Liver (tissue), 9 donors: ENCODE data around the gene STK40. TPM values are rescaled to one million over a fixed set of nuclear protein-coding genes. Genes with fewer than 3 reads are reported as not detected.

ENCODE experiments used
- DNase-seq: peaks from one replicate; pipeline ENCODE4 v3.0.0-alpha.2; 2017; ENCODE audit warnings: low spot score
- H3K27ac ChIP-seq, 2 donors: one replicate each; pipeline ENCODE4 v1.7.0; 2013; ENCODE audit warnings: inconsistent platforms in 2 of 2, low read length in 2 of 2, control low read depth in 1 of 2, low read depth in 1 of 2, mild to moderate bottlenecking in 1 of 2
- H3K27me3 ChIP-seq, 4 donors: one replicate each; pipeline versions ENCODE4 v1.6.1 to v1.7.0; 2013; ENCODE audit warnings: low read length in 3 of 4, inconsistent platforms in 1 of 4, mild to moderate bottlenecking in 1 of 4, moderate library complexity in 1 of 4; ENCODE audit not compliant: control insufficient read depth in 4 of 4, insufficient read depth in 4 of 4
- H3K36me3 ChIP-seq, 4 donors: one replicate each; pipeline versions ENCODE4 v1.6.1 to v1.7.0; 2013; ENCODE audit warnings: low read length in 3 of 4, mild to moderate bottlenecking in 3 of 4, low read depth in 1 of 4, moderate library complexity in 1 of 4; ENCODE audit not compliant: control insufficient read depth in 4 of 4, insufficient read depth in 3 of 4
- H3K4me1 ChIP-seq, 4 donors: one replicate each; pipeline versions ENCODE4 v1.6.1 to v1.7.0; 2013; ENCODE audit warnings: low read length in 3 of 4, mild to moderate bottlenecking in 3 of 4, moderate library complexity in 1 of 4; ENCODE audit not compliant: control insufficient read depth in 4 of 4, insufficient read depth in 4 of 4
- H3K4me3 ChIP-seq, 3 donors: one replicate each; pipeline versions ENCODE4 v1.6.1 to v1.7.0; 2013; ENCODE audit warnings: low read length in 3 of 3, control low read depth in 1 of 3, low read depth in 1 of 3, mild to moderate bottlenecking in 1 of 3
- H3K9ac ChIP-seq, 2 donors: one replicate each; pipeline ENCODE4 v1.7.0; 2013; ENCODE audit warnings: low read length in 2 of 2, mild to moderate bottlenecking in 2 of 2, moderate library complexity in 2 of 2, control low read depth in 1 of 2, low read depth in 1 of 2
- H3K9me3 ChIP-seq, 4 donors: one replicate each; pipeline versions ENCODE4 v1.6.1 to v1.7.0; 2013; ENCODE audit warnings: low read length in 3 of 4; ENCODE audit not compliant: control insufficient read depth in 4 of 4
- ATF3 ChIP-seq: IDR thresholded peaks from 2 replicates; pipeline ENCODE4 v1.6.1; 2016; ENCODE audit warnings: antibody characterized with exemption
- EGR1 ChIP-seq, 2 donors: IDR thresholded peaks; 2 replicates each; pipeline ENCODE4 v1.6.1; 2016 to 2018; ENCODE audit warnings: antibody characterized with exemption in 2 of 2, low read depth in 2 of 2
- FOXA1 ChIP-seq: IDR thresholded peaks from 2 replicates; pipeline ENCODE4 v1.6.1; 2016; ENCODE audit warnings: antibody characterized with exemption
- GABPA ChIP-seq, 2 donors: IDR thresholded peaks in 1 of 2; conservative IDR thresholded peaks in 1 of 2; 2 replicates each; pipeline ENCODE4 v1.6.1; 2016; ENCODE audit warnings: antibody characterized with exemption in 2 of 2, mild to moderate bottlenecking in 1 of 2, moderate library complexity in 1 of 2
- HNF4A ChIP-seq, 2 donors: conservative IDR thresholded peaks; 2 replicates each; pipeline ENCODE4 v1.6.1; 2016; ENCODE audit warnings: antibody characterized with exemption in 2 of 2, mild to moderate bottlenecking in 2 of 2
- HNF4G ChIP-seq: IDR thresholded peaks from 2 replicates; pipeline ENCODE4 v1.6.1; 2016; ENCODE audit warnings: antibody characterized with exemption
- JUND ChIP-seq, 2 donors: IDR thresholded peaks; 2 replicates each; pipeline ENCODE4 v1.6.1; 2016; ENCODE audit warnings: antibody characterized with exemption in 2 of 2
- NR2F2 ChIP-seq: IDR thresholded peaks from 2 replicates; pipeline ENCODE4 v1.6.1; 2016; ENCODE audit warnings: antibody characterized with exemption
- RAD21 ChIP-seq, 2 donors: IDR thresholded peaks; 2 replicates each; pipeline ENCODE4 v1.6.1; 2016; ENCODE audit warnings: antibody characterized with exemption in 2 of 2, mild to moderate bottlenecking in 2 of 2
- REST ChIP-seq: IDR thresholded peaks from 2 replicates; pipeline ENCODE4 v1.6.1; 2016; ENCODE audit warnings: antibody characterized with exemption, mild to moderate bottlenecking
- RXRA ChIP-seq, 2 donors: IDR thresholded peaks; 2 replicates each; pipeline ENCODE4 v1.6.1; 2017 to 2018; ENCODE audit warnings: antibody characterized with exemption in 2 of 2, mild to moderate bottlenecking in 1 of 2
- YY1 ChIP-seq: IDR thresholded peaks from 2 replicates; pipeline ENCODE4 v1.6.1; 2016; ENCODE audit warnings: antibody characterized with exemption, mild to moderate bottlenecking
- WGBS: extraction: QIAGEN DNeasy Blood & Tissue Kit; methylation state at CpG from one replicate; pipeline ENCODE4 v1.1.7; 2013; 5-methylcytosine and 5-hydroxymethylcytosine counted together
- polyA plus RNA-seq, 2 donors: library from polyadenylated mRNA; stranded (reverse) in 1 of 2; unstranded in 1 of 2; fragments of 200-250 nt in 1 of 2; fragments of >200 nt in 1 of 2; fragmentation: Nextera tagmentation in 1 of 2; extraction: Ambion mirVana in 1 of 2; gene quantifications; one replicate each; pipeline versions ENCODE4 v1.2.1 to v1.2.3, GENCODE V29; 2013 to 2015
- total RNA-seq, 2 donors: library from RNA; depleted of rRNA; stranded (reverse); fragments of >200 nt; gene quantifications; one replicate each; pipeline ENCODE4 v1.2.3, GENCODE V29; 2014
- TF ChIP-seq, protein P1 (sequence below): IDR thresholded peaks from 2 replicates; pipeline ENCODE4 v1.6.1; 2016; ENCODE audit warnings: antibody characterized with exemption
- TF ChIP-seq, protein P2 (sequence below): fragments of 150-350 bp; IDR thresholded peaks from 2 replicates; pipeline ENCODE4 v1.5.1; 2017; ENCODE audit warnings: improper control_type of control experiment, low read depth, low read length; ENCODE audit not compliant: missing input control
- donor health status: healthy.
- donor health status: healthy.
- donor health status: healthy.
- donor health status: healthy.
- donor health status: healthy.

STK40 gene
- total and polyA plus RNA-seq, 4 donors = 13.0 to 26.8 (median 21.9) TPM

GRCh38 chr1:36359911-36360550 lies 25.7 kb downstream of the STK40 start (continued):
- TF ChIP-seq, protein P1, sequence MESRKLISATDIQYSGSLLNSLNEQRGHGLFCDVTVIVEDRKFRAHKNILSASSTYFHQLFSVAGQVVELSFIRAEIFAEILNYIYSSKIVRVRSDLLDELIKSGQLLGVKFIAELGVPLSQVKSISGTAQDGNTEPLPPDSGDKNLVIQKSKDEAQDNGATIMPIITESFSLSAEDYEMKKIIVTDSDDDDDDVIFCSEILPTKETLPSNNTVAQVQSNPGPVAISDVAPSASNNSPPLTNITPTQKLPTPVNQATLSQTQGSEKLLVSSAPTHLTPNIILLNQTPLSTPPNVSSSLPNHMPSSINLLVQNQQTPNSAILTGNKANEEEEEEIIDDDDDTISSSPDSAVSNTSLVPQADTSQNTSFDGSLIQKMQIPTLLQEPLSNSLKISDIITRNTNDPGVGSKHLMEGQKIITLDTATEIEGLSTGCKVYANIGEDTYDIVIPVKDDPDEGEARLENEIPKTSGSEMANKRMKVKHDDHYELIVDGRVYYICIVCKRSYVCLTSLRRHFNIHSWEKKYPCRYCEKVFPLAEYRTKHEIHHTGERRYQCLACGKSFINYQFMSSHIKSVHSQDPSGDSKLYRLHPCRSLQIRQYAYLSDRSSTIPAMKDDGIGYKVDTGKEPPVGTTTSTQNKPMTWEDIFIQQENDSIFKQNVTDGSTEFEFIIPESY = no peak
- TF ChIP-seq YY1 = no peak
- no peak for TF ChIP-seq EGR1 (IDR thresholded peaks at IDR 0.05; ENCODE audit: low read depth in 2 of 2)

DNA sequence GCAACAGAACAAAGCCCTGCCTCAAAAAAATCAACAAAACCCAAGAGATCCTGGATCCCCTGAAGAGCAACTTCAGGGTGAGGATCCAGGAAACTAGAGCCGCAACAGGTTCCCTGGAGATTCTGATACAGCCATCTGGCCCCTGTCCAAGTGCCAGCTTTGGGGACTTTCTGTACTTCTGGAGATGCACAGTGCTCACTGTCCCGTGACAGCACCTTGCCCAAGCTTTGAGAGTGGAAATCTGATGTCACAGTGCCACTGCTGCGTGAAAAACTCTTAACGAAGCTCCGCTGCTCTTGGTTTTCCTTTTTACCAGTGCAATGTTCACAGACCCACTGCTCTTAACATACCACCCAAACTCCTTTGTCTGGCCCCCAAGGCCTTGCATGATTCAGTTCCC lies 26.3 kb downstream of the STK40 start:
- H3K4me1 ChIP-seq = no peaks in the 10 kb centered on the region
- whole genome bisulfite sequencing = 98% methylated on average over 5 of the region's 5 CpGs
- H3K9me3 ChIP-seq = no peaks in the 10 kb centered on the region
- no peak overlapping the region for H3K27ac ChIP-seq
- H3K9ac ChIP-seq = no peak overlapping the region
- peaks cover 13 to 58% (median 39%) of the 10 kb centered on the region in 4 donors for H3K36me3 ChIP-seq
- DNase-seq = no peak
- H3K4me3 ChIP-seq = no peak overlapping the region
- H3K27me3 ChIP-seq = no peaks in the 10 kb centered on the region
- TF ChIP-seq ATF3 (no peak), RXRA (IDR thresholded peaks at IDR 0.05) (no peak), HNF4A (conservative IDR thresholded peaks at IDR 0.05) (no peak), HNF4G (no peak), RAD21 (IDR thresholded peaks at IDR 0.05) (no peak), REST (no peak), JUND (IDR thresholded peaks at IDR 0.05) (no peak), NR2F2 (no peak), FOXA1 (no peak), YY1 (no peak), GABPA (IDR thresholded peaks at IDR 0.05 in 1 of 2, conservative IDR thresholded peaks at IDR 0.05 in 1 of 2) (no peak)
- TF ChIP-seq, protein P1 = no peak
- TF ChIP-seq, protein P2, sequence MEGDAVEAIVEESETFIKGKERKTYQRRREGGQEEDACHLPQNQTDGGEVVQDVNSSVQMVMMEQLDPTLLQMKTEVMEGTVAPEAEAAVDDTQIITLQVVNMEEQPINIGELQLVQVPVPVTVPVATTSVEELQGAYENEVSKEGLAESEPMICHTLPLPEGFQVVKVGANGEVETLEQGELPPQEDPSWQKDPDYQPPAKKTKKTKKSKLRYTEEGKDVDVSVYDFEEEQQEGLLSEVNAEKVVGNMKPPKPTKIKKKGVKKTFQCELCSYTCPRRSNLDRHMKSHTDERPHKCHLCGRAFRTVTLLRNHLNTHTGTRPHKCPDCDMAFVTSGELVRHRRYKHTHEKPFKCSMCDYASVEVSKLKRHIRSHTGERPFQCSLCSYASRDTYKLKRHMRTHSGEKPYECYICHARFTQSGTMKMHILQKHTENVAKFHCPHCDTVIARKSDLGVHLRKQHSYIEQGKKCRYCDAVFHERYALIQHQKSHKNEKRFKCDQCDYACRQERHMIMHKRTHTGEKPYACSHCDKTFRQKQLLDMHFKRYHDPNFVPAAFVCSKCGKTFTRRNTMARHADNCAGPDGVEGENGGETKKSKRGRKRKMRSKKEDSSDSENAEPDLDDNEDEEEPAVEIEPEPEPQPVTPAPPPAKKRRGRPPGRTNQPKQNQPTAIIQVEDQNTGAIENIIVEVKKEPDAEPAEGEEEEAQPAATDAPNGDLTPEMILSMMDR = no peak
